ENCODE data around the gene ASB9. TPM values are rescaled to one million over a fixed set of nuclear protein-coding genes. Genes with fewer than 3 reads are reported as not detected.

ASB9 gene
- polyA plus RNA-seq, 1 donor from 2014 or later: not detected

GRCh38 chrX:15292861-15293260 is 23.0 kb upstream of the ASB9 start:
- H3K79me2 ChIP-seq (replicated peaks; ENCODE audit: insufficient read depth, low read length): no peaks in the 10 kb centered on the region
- no peaks in the 10 kb centered on the region for H3F3A ChIP-seq (ENCODE audit: insufficient read depth, low read length, poor library complexity, severe bottlenecking)
- H3K9me3 ChIP-seq (ENCODE audit: low read length): no peaks in the 10 kb centered on the region
- no peak overlapping the region for H3K9ac ChIP-seq (ENCODE audit: low read length)
- no peak overlapping the region for H3K4me3 ChIP-seq (ENCODE audit: low read length)
- H3K4me2 ChIP-seq (ENCODE audit: low read length): no peak overlapping the region
- TF ChIP-seq RAD21 (conservative IDR thresholded peaks at IDR 0.05) (no peak), POLR2AphosphoS5 (IDR thresholded peaks at IDR 0.05) (no peak), EZH2 (IDR thresholded peaks at IDR 0.05; ENCODE audit: borderline replicate concordance, insufficient read depth, low read length, poor library complexity, severe bottlenecking) (no peak), EP300 (conservative IDR thresholded peaks at IDR 0.05; ENCODE audit: poor library complexity, severe bottlenecking) (no peak), SMC3 (conservative IDR thresholded peaks at IDR 0.05; ENCODE audit: poor library complexity) (no peak), CTCF (IDR thresholded peaks at IDR 0.05; ENCODE audit: poor library complexity, severe bottlenecking) (no peak), REST (IDR thresholded peaks at IDR 0.05; ENCODE audit: borderline replicate concordance) (no peak), MXI1 (conservative IDR thresholded peaks at IDR 0.05; ENCODE audit: poor library complexity, severe bottlenecking) (no peak), TAF1 (IDR thresholded peaks at IDR 0.05; ENCODE audit: low read depth) (no peak)
- no peaks in the 10 kb centered on the region for H3K9me2 ChIP-seq (ENCODE audit: insufficient read depth, low read length)
- no peaks in the 10 kb centered on the region for H4K20me1 ChIP-seq (ENCODE audit: insufficient read depth)
- no peaks in the 10 kb centered on the region for H3K27me3 ChIP-seq (ENCODE audit: insufficient read depth, low read depth, low read length)
- H3K36me3 ChIP-seq (ENCODE audit: insufficient read depth, low read length): no peaks in the 10 kb centered on the region
- no peak overlapping the region for H2AFZ ChIP-seq (ENCODE audit: low read depth, low read length)
- no peak overlapping the region for H3K27ac ChIP-seq (ENCODE audit: low read length)

- Histone ChIP-seq H3K79me2 (replicated peaks; ENCODE audit: insufficient read depth, low read length) (no peaks in the 10 kb centered on the region), H2AFZ (ENCODE audit: low read depth, low read length) (no peak overlapping the region), H3K27ac (ENCODE audit: low read length) (no peak overlapping the region), H3K9ac (ENCODE audit: low read length) (no peak overlapping the region), H3K4me3 (ENCODE audit: low read length) (no peak overlapping the region), H3K9me3 (ENCODE audit: low read length) (no peaks in the 10 kb centered on the region), H3K27me3 (ENCODE audit: insufficient read depth, low read depth, low read length) (no peaks in the 10 kb centered on the region), H3K9me2 (ENCODE audit: insufficient read depth, low read length) (no peaks in the 10 kb centered on the region), H4K20me1 (ENCODE audit: insufficient read depth) (no peaks in the 10 kb centered on the region), H3F3A (ENCODE audit: insufficient read depth, low read length, poor library complexity, severe bottlenecking) (no peaks in the 10 kb centered on the region), H3K36me3 (ENCODE audit: insufficient read depth, low read length) (no peaks in the 10 kb centered on the region), H3K4me2 (ENCODE audit: low read length) (no peak overlapping the region)
- TF ChIP-seq EZH2 (IDR thresholded peaks at IDR 0.05; ENCODE audit: borderline replicate concordance, insufficient read depth, low read length, poor library complexity, severe bottlenecking): no peak
- TF ChIP-seq MXI1 (conservative IDR thresholded peaks at IDR 0.05; ENCODE audit: poor library complexity, severe bottlenecking): no peak
- TF ChIP-seq TAF1 (IDR thresholded peaks at IDR 0.05; ENCODE audit: low read depth): no peak
- no peak for TF ChIP-seq EP300 (conservative IDR thresholded peaks at IDR 0.05; ENCODE audit: poor library complexity, severe bottlenecking)
- TF ChIP-seq CTCF (IDR thresholded peaks at IDR 0.05; ENCODE audit: poor library complexity, severe bottlenecking): no peak
- no peak for TF ChIP-seq RAD21 (conservative IDR thresholded peaks at IDR 0.05)
- no peak for TF ChIP-seq POLR2AphosphoS5 (IDR thresholded peaks at IDR 0.05)
- TF ChIP-seq REST (IDR thresholded peaks at IDR 0.05; ENCODE audit: borderline replicate concordance): no peak
- TF ChIP-seq SMC3 (conservative IDR thresholded peaks at IDR 0.05; ENCODE audit: poor library complexity): no peak
These were observed 7.7 kb upstream of the ASB9 start for GRCh38 chrX:15277604-15278003.

Data from neural cell (in vitro differentiated cells).